Measurements from ENCODE around the gene KLK2.
A peak's percentile ranks its signal among the peaks of the same experiment; 100 is the strongest.

Gene KLK2

GRCh38 chr19:50921426-50922316, 48.4 kb downstream of the KLK2 start:
- no peak for DNase-seq (ENCODE audit: low spot score in 2 of 2)
- Mint-ChIP-seq H3K9me3 (no peaks in the 10 kb centered on the region), H3K4me3 (no peak overlapping the region), H3K36me3 (no peaks in the 10 kb centered on the region), H3K4me1 (peaks cover 9% of the 10 kb centered on the region), H3K27ac (no peak overlapping the region)
- peak; percentile 66 for ATAC-seq

- H3K27ac Mint-ChIP-seq: no peak overlapping the region
- DNase-seq (ENCODE audit: low spot score in 2 of 2): peak; percentile 66 to 81
- peaks cover 9% of the 10 kb centered on the region for H3K4me1 Mint-ChIP-seq
- no peak overlapping the region for H3K4me3 Mint-ChIP-seq
- no peaks in the 10 kb centered on the region for H3K36me3 Mint-ChIP-seq
- ATAC-seq: peak; percentile 97
- H3K9me3 Mint-ChIP-seq: no peaks in the 10 kb centered on the region
These were observed 49.1 kb downstream of the KLK2 start for GRCh38 chr19:50922317-50922853.

- Mint-ChIP-seq H3K9me3 (no peaks in the 10 kb centered on the region), H3K4me1 (peaks cover 9% of the 10 kb centered on the region), H3K36me3 (no peaks in the 10 kb centered on the region), H3K27ac (no peak overlapping the region), H3K4me3 (no peak overlapping the region)
- ATAC-seq (no peak), DNase-seq (ENCODE audit: low spot score in 2 of 2) (no peak)
These were observed 51.3 kb downstream of the KLK2 start for GRCh38 chr19:50924586-50924985.

- Mint-ChIP-seq H3K27ac (no peak overlapping the region), H3K4me3 (no peak overlapping the region), H3K9me3 (no peaks in the 10 kb centered on the region), H3K4me1 (peaks cover 9% of the 10 kb centered on the region), H3K36me3 (no peaks in the 10 kb centered on the region)
- DNase-seq (ENCODE audit: low spot score in 2 of 2) (no peak), ATAC-seq (no peak)
These were observed 52.5 kb downstream of the KLK2 start for GRCh38 chr19:50925734-50926133.

GRCh38 chr19:50926144-50926543, 52.9 kb downstream of the KLK2 start:
- Mint-ChIP-seq H3K27ac (no peak overlapping the region), H3K36me3 (no peaks in the 10 kb centered on the region), H3K4me3 (no peak overlapping the region), H3K4me1 (peaks cover 9% of the 10 kb centered on the region), H3K9me3 (no peaks in the 10 kb centered on the region)
- ATAC-seq (no peak), DNase-seq (ENCODE audit: low spot score in 2 of 2) (no peak)

- Mint-ChIP-seq H3K4me3 (no peak overlapping the region), H3K4me1 (no peaks in the 10 kb centered on the region), H3K27ac (no peak overlapping the region), H3K9me3 (no peaks in the 10 kb centered on the region), H3K36me3 (no peaks in the 10 kb centered on the region)
- no peak for ATAC-seq
- DNase-seq (ENCODE audit: low spot score in 2 of 2): no peak
These were observed 55.6 kb downstream of the KLK2 start for GRCh38 chr19:50928831-50929230.

Data from stimulated activated effector memory CD8-positive, alpha-beta T cell treated with anti-CD3 and anti-CD28 coated beads, Interleukin-12 subunit alpha, Interleukin-12 subunit beta, amount 100 ng/mL, for 72 hours (primary cell).